K562 (cell line): ENCODE results near the gene USP5.

Source experiments
- ELK1 ChIP-seq: sonication (generic); formaldehyde crosslinking; IDR thresholded peaks from 2 replicates; pipeline ENCODE4 v1.8.1; 2022; ENCODE audit warnings: missing genetic modification reagents
- ZFP30 ChIP-seq: fragments of 250-450 bp; sonication (Bioruptor Pico); IDR thresholded peaks from 2 replicates; pipeline ENCODE4 v1.8.0; 2022; ENCODE audit warnings: moderate library complexity, mild to moderate bottlenecking, inconsistent platforms, borderline replicate concordance
- ZNF253 ChIP-seq: fragments of 250-450 bp; sonication (Bioruptor Pico); conservative IDR thresholded peaks from 2 replicates; pipeline ENCODE4 v1.6.1; 2021; ENCODE audit warnings: mild to moderate bottlenecking

GRCh38 chr12:6888360-6888759 is 36.4 kb downstream of the USP5 start:
- TF ChIP-seq ELK1 (CRISPR knock-in tag) (no peak), ZFP30 (CRISPR knock-in tag) (no peak), ZNF253 (CRISPR knock-in tag) (no peak)
